Sciatic nerve (tissue), 2 donors: ENCODE results near the gene TEKTIP1. TPM values are rescaled to one million over a fixed set of nuclear protein-coding genes. Genes with fewer than 3 reads are reported as not detected.

ENCODE experiments used
- ATAC-seq: fragments of 200-7000 bp; cut with Tn5 transposase; one replicate; pipeline ENCODE4 v1.9.1; 2020; ENCODE audit warnings: mild to moderate bottlenecking, moderate library complexity
- DNase-seq: peaks from one replicate; pipeline ENCODE4 v3.0.0-alpha.2; 2020; ENCODE audit warnings: low spot score
- intact Hi-C: fragments of 100-400 bp; cut with DNase I; formaldehyde crosslinking; loops from one replicate; pipeline ENCODE4 v1.14.2; 2022
- total RNA-seq: library from RNA; stranded (reverse); fragmentation: NEBNext Ultra II Directional; extraction: Animal tissue kit (Norgen Biotek cat#: 25700); gene quantifications from one replicate; pipeline ENCODE4 v1.2.1, GENCODE V29; 2021
- donor health status: DM: no; HTN: no; CAD: no.
- donor health status: DM: no; HTN: no; CAD: no.

TEKTIP1 gene
- total RNA-seq, 1 donor from 2014 or later = 4.9 TPM

DNA sequence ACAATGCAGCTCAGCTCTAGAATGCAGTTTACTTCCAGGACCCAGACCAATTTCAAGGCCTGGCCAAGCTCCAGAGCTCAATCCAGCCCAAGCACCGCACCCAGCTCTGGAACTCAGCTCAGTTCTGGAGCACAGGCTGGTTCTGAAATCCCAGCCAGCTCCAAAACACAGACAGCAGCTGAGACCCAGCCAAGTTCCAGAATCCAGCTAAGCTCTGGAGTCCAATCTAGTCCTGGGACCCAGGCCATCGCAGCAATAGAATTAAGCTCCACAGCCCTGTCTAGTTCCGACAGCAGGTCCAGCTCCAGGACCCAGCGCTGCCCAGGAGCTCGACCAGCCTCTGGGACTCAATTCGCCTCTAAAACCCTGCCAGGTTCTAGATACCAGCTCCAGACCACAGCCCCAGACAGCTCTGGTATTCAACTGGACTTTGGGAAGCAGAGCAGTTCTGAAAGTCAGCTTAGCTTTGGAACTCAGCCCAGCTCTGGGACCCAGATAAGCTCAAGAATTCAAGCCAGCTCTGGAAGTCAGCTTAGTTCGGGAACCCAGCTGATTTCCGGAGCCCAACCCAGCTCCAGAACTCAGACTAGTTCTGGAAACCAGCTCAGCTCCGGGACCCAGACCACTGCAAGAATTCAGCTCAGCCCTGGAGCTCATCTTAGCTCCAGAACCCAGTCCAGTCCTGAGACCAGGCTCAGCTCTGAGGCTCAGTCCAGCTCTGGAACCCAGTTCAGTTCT is 53.1 kb downstream of the TEKTIP1 start:
- ATAC-seq (no peak), DNase-seq (no peak)
- intact Hi-C loops = no loop called here

DNA sequence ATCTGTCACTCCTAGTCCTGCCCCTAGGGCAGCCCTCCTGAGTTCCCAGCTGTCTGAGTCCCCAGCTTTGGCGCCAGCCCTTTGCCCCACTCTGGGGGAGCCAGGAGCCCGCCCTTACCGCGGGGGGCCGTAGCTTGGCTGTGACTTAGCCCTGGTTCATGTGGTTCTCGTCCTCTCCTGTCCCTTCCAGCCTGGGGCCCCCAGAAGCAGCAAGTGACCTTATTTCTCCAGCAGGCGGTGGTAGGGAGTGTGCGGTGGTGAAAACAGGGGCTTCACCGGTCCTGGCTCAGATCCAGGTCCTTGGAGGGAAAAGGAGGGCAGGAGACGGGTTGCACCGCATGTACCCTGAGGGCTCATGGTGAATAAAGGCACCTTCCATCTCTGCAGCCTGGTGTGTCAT is 54.2 kb downstream of the TEKTIP1 start:
- intact Hi-C loops = no loop called here
- ATAC-seq (no peak), DNase-seq (no peak)

Other genes with a start within 250 kb of the TEKTIP1 start
- 178 TPM for gene NFIC, start 172.6 kb upstream of the TEKTIP1 start, total RNA-seq
- not detected for gene SMIM24, start 58.6 kb upstream of the TEKTIP1 start, total RNA-seq
- not detected for gene SMIM44, start 55.7 kb upstream of the TEKTIP1 start, total RNA-seq
- gene DOHH, start 38.5 kb upstream of the TEKTIP1 start, total RNA-seq = 8.4 TPM
- 46.1 TPM for gene FZR1, start 32.9 kb upstream of the TEKTIP1 start, total RNA-seq
- gene MFSD12, start 18.4 kb downstream of the TEKTIP1 start, total RNA-seq = 52.5 TPM
- gene HMG20B, start 33.8 kb downstream of the TEKTIP1 start, total RNA-seq = 72.9 TPM
- gene GIPC3, start 46.3 kb downstream of the TEKTIP1 start, total RNA-seq = 2.4 TPM
- 11.2 TPM for gene TBXA2R, start 67.7 kb downstream of the TEKTIP1 start, total RNA-seq
- 19.6 TPM for gene CACTIN, start 87.6 kb downstream of the TEKTIP1 start, total RNA-seq
- 46.9 TPM for gene PIP5K1C, start 161.3 kb downstream of the TEKTIP1 start, total RNA-seq
- gene TJP3, start 169.2 kb downstream of the TEKTIP1 start, total RNA-seq = 2.1 TPM
- gene APBA3, start 222.5 kb downstream of the TEKTIP1 start, total RNA-seq = 26.1 TPM
- 35.3 TPM for gene MRPL54, start 223.5 kb downstream of the TEKTIP1 start, total RNA-seq
- gene RAX2, start 233.1 kb downstream of the TEKTIP1 start, total RNA-seq = not detected
- 1.6 TPM for gene MATK, start 247.2 kb downstream of the TEKTIP1 start, total RNA-seq